NOMO-1 treated with dmso at 0.1 percent for 144 hours (cell line): ENCODE measurements around the gene EIF3B.
"Not testable (repeated sequence)": the region's sequence is repeated elsewhere in the genome, so short reads cannot be mapped to it uniquely, and the experiment has no call there.

ENCODE experiments used
- DNase-seq: peaks from one replicate; lab custom pipeline; 2025; ENCODE audit not compliant: unreplicated experiment; lab: John Stamatoyannopoulos, UW

The EIF3B gene

GRCh38 chr7:2399848-2400587 is 45.4 kb downstream of the EIF3B start:
- DNase-seq = peak; percentile 85

GRCh38 chr7:2402687-2403013 is 48.0 kb downstream of the EIF3B start:
- no peak for DNase-seq

GRCh38 chr7:2403014-2403717 is 48.5 kb downstream of the EIF3B start, which contains the start of gene CHST12:
Gene CHST12, plus strand, starts transcription at chr7:2403611. Its CDS starts 29,029 bp downstream, at chr7:2432640.
- peak; percentile 89 for DNase-seq

- DNase-seq = no peak
Observed at GRCh38 chr7:2403718-2404648, 49.4 kb downstream of the EIF3B start.

- no peak for DNase-seq
Observed at GRCh38 chr7:2404714-2405119, 50.1 kb downstream of the EIF3B start.

- no peak for DNase-seq
Observed at GRCh38 chr7:2405201-2405600, 50.6 kb downstream of the EIF3B start.

- DNase-seq = peak; percentile 60
Observed at GRCh38 chr7:2405601-2406345, 51.1 kb downstream of the EIF3B start.

- no peak for DNase-seq
Observed at GRCh38 chr7:2409745-2410414, 55.3 kb downstream of the EIF3B start.

- no peak for DNase-seq
Observed at GRCh38 chr7:2411049-2411448, 56.4 kb downstream of the EIF3B start.

- DNase-seq = no peak
Observed at GRCh38 chr7:2411815-2412586, 57.4 kb downstream of the EIF3B start.

- no peak for DNase-seq
Observed at GRCh38 chr7:2412587-2413201, 58.1 kb downstream of the EIF3B start.

- DNase-seq = no peak
Observed at GRCh38 chr7:2416063-2416462, 61.4 kb downstream of the EIF3B start.

GRCh38 chr7:2416650-2417049 is 62.0 kb downstream of the EIF3B start:
- DNase-seq = no peak

GRCh38 chr7:2417178-2417577 is 62.6 kb downstream of the EIF3B start:
- not testable (repeated sequence) for DNase-seq

GRCh38 chr7:2417981-2418481 is 63.4 kb downstream of the EIF3B start:
- DNase-seq = no peak

GRCh38 chr7:2420216-2420933 is 65.7 kb downstream of the EIF3B start:
- DNase-seq = no peak

- DNase-seq = no peak
Observed at GRCh38 chr7:2421943-2422310, 67.3 kb downstream of the EIF3B start.

GRCh38 chr7:2425749-2426148 is 71.1 kb downstream of the EIF3B start:
- DNase-seq = no peak
